CD4-positive, CD25-positive, alpha-beta regulatory T cell (primary cell): ENCODE measurements around the gene TNK2. TPM values are rescaled to one million over a fixed set of nuclear protein-coding genes. Genes with fewer than 3 reads are reported as not detected.
"Not testable (repeated sequence)": the region's sequence is repeated elsewhere in the genome, so short reads cannot be mapped to it uniquely, and the experiment has no call there.

Experiments
- ATAC-seq, 2 donors: fragments of 150-1000 bp; cut with Tn5 transposase; one replicate each; pipeline ENCODE4 v1.10.0; 2021; ENCODE audit warnings: low read depth in 2 of 2, moderate number of reproducible peaks in 2 of 2, moderate library complexity in 1 of 2
- DNase-seq, 3 donors: peaks; one replicate each; pipeline versions ENCODE4 v3.0.0 to v3.0.0-alpha.2; 2012 to 2022; ENCODE audit warnings: mixed read lengths in 1 of 3
- H3K27ac ChIP-seq: one replicate; pipeline ENCODE4 v1.7.0; 2013; ENCODE audit warnings: mild to moderate bottlenecking, low read length; ENCODE audit not compliant: insufficient read depth, poor library complexity, severe bottlenecking
- H3K27me3 ChIP-seq: one replicate; pipeline ENCODE4 v1.7.0; 2013; ENCODE audit warnings: low read length; ENCODE audit not compliant: control insufficient read depth, insufficient read depth
- H3K36me3 ChIP-seq: one replicate; pipeline ENCODE4 v1.7.0; 2013; ENCODE audit warnings: mild to moderate bottlenecking, low read length, moderate library complexity; ENCODE audit not compliant: control insufficient read depth, insufficient read depth
- H3K4me1 ChIP-seq: 2 replicates; pipeline ENCODE4 v1.7.0; 2013; ENCODE audit warnings: mild to moderate bottlenecking, low read length; ENCODE audit not compliant: insufficient read depth, control insufficient read depth, poor library complexity, severe bottlenecking
- H3K4me3 ChIP-seq: one replicate; pipeline ENCODE4 v1.7.0; 2013; ENCODE audit warnings: low read depth, mild to moderate bottlenecking, low read length, moderate library complexity
- H3K9me3 ChIP-seq, 2 experiments: 1 replicate in 1 of 2; 2 replicates in 1 of 2; pipeline ENCODE4 v1.7.0; 2013; ENCODE audit warnings: low read length in 2 of 2, mild to moderate bottlenecking in 1 of 2, moderate library complexity in 1 of 2; ENCODE audit not compliant: control insufficient read depth in 2 of 2
- H3K27ac Mint-ChIP-seq, 3 donors: one replicate each; pipeline ENCODE4 v1.8.0; 2020 to 2022; ENCODE audit warnings: mild to moderate bottlenecking in 3 of 3, mixed read lengths in 3 of 3, moderate library complexity in 2 of 3
- H3K27me3 Mint-ChIP-seq: one replicate; pipeline ENCODE4 v1.8.0; 2022; ENCODE audit warnings: mild to moderate bottlenecking, mixed read lengths
- H3K36me3 Mint-ChIP-seq: one replicate; pipeline ENCODE4 v1.8.0; 2020; ENCODE audit warnings: mixed read lengths
- H3K4me1 Mint-ChIP-seq, 4 donors: one replicate each; pipeline ENCODE4 v1.8.0; 2020 to 2022; ENCODE audit warnings: mixed read lengths in 4 of 4, mild to moderate bottlenecking in 1 of 4
- H3K4me3 Mint-ChIP-seq, 4 donors: one replicate each; pipeline ENCODE4 v1.8.0; 2020 to 2022; ENCODE audit warnings: mild to moderate bottlenecking in 4 of 4, mixed read lengths in 4 of 4, moderate library complexity in 3 of 4
- H3K9me3 Mint-ChIP-seq, 7 donors: one replicate each; pipeline ENCODE4 v1.8.0; 2020 to 2022; ENCODE audit warnings: mixed read lengths in 7 of 7, mild to moderate bottlenecking in 3 of 7, moderate library complexity in 2 of 7
- polyA plus RNA-seq, 4 donors: library from polyadenylated mRNA; unstranded; fragments of 300-500 nt; fragmentation: Illumina TruSeq; gene quantifications; one replicate each; pipeline ENCODE4 v1.2.3, GENCODE V29; 2021
- total RNA-seq: library from RNA; stranded (reverse); gene quantifications from one replicate; pipeline ENCODE4 v1.2.3, GENCODE V29; 2022

The TNK2 gene
- total and polyA plus RNA-seq, 5 donors from 2014 or later = 0.93 to 139 (median 2.1) TPM

GRCh38 chr3:195817578-195818135 is 90.7 kb downstream of the TNK2 start:
- H3K4me3 ChIP-seq = no peak overlapping the region
- no peak for DNase-seq
- Mint-ChIP-seq H3K4me1 (no peaks in the 10 kb centered on the region), H3K36me3 (no peaks in the 10 kb centered on the region), H3K27ac (no peak overlapping the region), H3K9me3 (peaks cover 0 to 2% (median 0%) of the 10 kb centered on the region in 7 donors), H3K27me3 (no peaks in the 10 kb centered on the region), H3K4me3 (no peak overlapping the region)
- no peak overlapping the region for H3K27ac ChIP-seq
- H3K9me3 ChIP-seq = no peaks in the 10 kb centered on the region
- no peaks in the 10 kb centered on the region for H3K27me3 ChIP-seq
- H3K4me1 ChIP-seq = no peaks in the 10 kb centered on the region
- no peak for ATAC-seq
- H3K36me3 ChIP-seq = no peaks in the 10 kb centered on the region

GRCh38 chr3:195816276-195816913 is 92.0 kb downstream of the TNK2 start:
- not testable (repeated sequence) for H3K9me3 Mint-ChIP-seq, ATAC-seq, H3K9me3 ChIP-seq, H3K27ac Mint-ChIP-seq, H3K27ac ChIP-seq, H3K4me3 ChIP-seq, H3K36me3 ChIP-seq, H3K4me1 Mint-ChIP-seq, H3K4me3 Mint-ChIP-seq, H3K27me3 Mint-ChIP-seq, H3K27me3 ChIP-seq, H3K4me1 ChIP-seq, H3K36me3 Mint-ChIP-seq
- peak in 1 of 3 donors; percentile 31 for DNase-seq

DNA sequence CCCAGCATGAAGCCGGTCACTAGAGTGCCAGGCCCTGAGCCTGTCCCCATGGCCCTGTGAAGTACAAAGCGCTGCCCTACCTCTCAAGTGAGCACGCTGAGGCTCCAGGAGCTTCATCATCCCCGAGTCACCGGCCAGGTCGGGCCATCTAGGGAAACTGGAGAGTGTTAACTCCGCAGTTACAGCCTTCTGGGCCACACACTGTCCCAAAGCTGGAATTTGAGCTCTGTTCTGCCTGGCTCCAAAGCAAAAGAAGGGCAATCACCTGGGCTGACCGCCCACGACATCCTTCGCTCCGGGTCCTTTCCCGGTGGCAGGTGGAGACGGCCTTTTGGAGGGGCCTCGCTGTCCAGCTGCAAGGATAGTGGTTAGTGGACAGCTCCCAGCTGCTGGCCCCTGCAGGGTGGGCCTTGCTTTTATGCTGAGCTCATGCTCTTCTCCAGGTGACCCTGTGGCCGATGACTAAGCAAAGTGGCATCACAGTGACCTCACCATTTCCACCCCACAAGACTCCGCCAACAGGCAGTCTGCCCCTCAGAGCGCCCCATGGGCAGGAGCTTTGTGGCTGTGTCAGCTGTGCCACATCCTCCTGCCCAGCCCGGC is 93.1 kb downstream of the TNK2 start:
- ATAC-seq (no peak), DNase-seq (peak in 1 of 3 donors; percentile 50)
- no peak overlapping the region for H3K4me3 ChIP-seq
- H3K27ac ChIP-seq = no peak overlapping the region
- Mint-ChIP-seq H3K27ac (no peak overlapping the region), H3K27me3 (peaks cover 4% of the 10 kb centered on the region), H3K4me1 (no peaks in the 10 kb centered on the region), H3K9me3 (peaks cover 0 to 2% (median 0%) of the 10 kb centered on the region in 7 donors), H3K36me3 (no peaks in the 10 kb centered on the region), H3K4me3 (no peak overlapping the region)
- no peaks in the 10 kb centered on the region for H3K4me1 ChIP-seq
- H3K9me3 ChIP-seq = no peaks in the 10 kb centered on the region
- H3K36me3 ChIP-seq = no peaks in the 10 kb centered on the region
- H3K27me3 ChIP-seq = no peaks in the 10 kb centered on the region

GRCh38 chr3:195813916-195814640 is 94.3 kb downstream of the TNK2 start:
- Histone ChIP-seq H3K9me3 (no peaks in the 10 kb centered on the region), H3K4me1 (no peaks in the 10 kb centered on the region), H3K27ac (no peak overlapping the region), H3K27me3 (no peaks in the 10 kb centered on the region), H3K36me3 (no peaks in the 10 kb centered on the region), H3K4me3 (no peak overlapping the region)
- H3K36me3 Mint-ChIP-seq = no peaks in the 10 kb centered on the region
- ATAC-seq (no peak), DNase-seq (no peak)
- peaks cover 4% of the 10 kb centered on the region for H3K27me3 Mint-ChIP-seq
- H3K9me3 Mint-ChIP-seq = peaks cover 0 to 2% (median 0%) of the 10 kb centered on the region in 7 donors
- peak overlapping the region in 1 of 4 donors; percentile 7 for H3K4me3 Mint-ChIP-seq
- peak overlapping the region in 1 of 3 donors; percentile 65 for H3K27ac Mint-ChIP-seq
- no peaks in the 10 kb centered on the region for H3K4me1 Mint-ChIP-seq

Other genes with a start within 250 kb of the TNK2 start
- gene MUC20, start 187.6 kb downstream of the TNK2 start, total RNA-seq = 1.5 TPM
- under 1 TPM in 2 of 4 donors, not detected in 2; 0.14 to 0.47 TPM for gene MUC20, start 187.6 kb downstream of the TNK2 start, polyA plus RNA-seq
- gene MUC4, start 96.6 kb downstream of the TNK2 start, total RNA-seq = not detected
- not detected for gene MUC4, start 96.6 kb downstream of the TNK2 start, polyA plus RNA-seq
- gene TFRC, start 173.5 kb upstream of the TNK2 start, total RNA-seq = 356 TPM
- gene TFRC, start 173.5 kb upstream of the TNK2 start, polyA plus RNA-seq = 10 to 100 TPM; 21.5 to 36.9 (median 28.7) TPM